Panc1 (cell line): ENCODE results near the gene PDE8B. TPM values are rescaled to one million over a fixed set of nuclear protein-coding genes. Genes with fewer than 3 reads are reported as not detected.

Experiments
- ATAC-seq: fragments of 200-7000 bp; cut with Tn5 transposase; 2 replicates; pipeline ENCODE4 v1.9.1; 2020; ENCODE audit warnings: mild to moderate bottlenecking, moderate library complexity
- BruUV-seq: library from RNA; stranded (reverse); fragments of 400-500 nt; replicated peaks from 2 replicates; lab custom pipeline; 2021; lab: Mats Ljungman, UMichigan
- CTCF ChIA-PET: fragments of 300-600 bp; sonication (Branson Sonifier 250); formaldehyde crosslinking; loops from one replicate; lab custom pipeline; 2022; ENCODE audit warnings: antibody characterized with exemption; lab: Charles Lee
- POLR2A ChIA-PET: fragments of 300-600 bp; sonication (Branson Sonifier 250); formaldehyde crosslinking; loops from one replicate; lab custom pipeline; 2022; ENCODE audit warnings: antibody characterized with exemption; lab: Charles Lee
- DNase-seq: peaks from one replicate; pipeline ENCODE4 v3.0.0-alpha.2; 2010; ENCODE audit warnings: low read depth, low spot score
- H3K27ac ChIP-seq: 2 replicates; pipeline ENCODE4 v1.5.1; 2011; ENCODE audit warnings: mild to moderate bottlenecking, low read length, inconsistent platforms
- H3K27me3 ChIP-seq: fragments of 200-500 bp; sonication (Bioruptor generic); 2 replicates; pipeline ENCODE4 v1.6.0; 2014; ENCODE audit warnings: low read length, inconsistent platforms; ENCODE audit not compliant: control insufficient read depth, insufficient read depth
- H3K36me3 ChIP-seq: fragments of 200-500 bp; sonication (Bioruptor generic); 2 replicates; pipeline ENCODE4 v1.5.1; 2014; ENCODE audit warnings: inconsistent platforms, mild to moderate bottlenecking, low read length, moderate library complexity; ENCODE audit not compliant: control insufficient read depth, insufficient read depth
- H3K4me1 ChIP-seq: 2 replicates; pipeline ENCODE4 v1.5.1; 2011; ENCODE audit warnings: inconsistent platforms, mild to moderate bottlenecking, low read length, moderate library complexity; ENCODE audit not compliant: control insufficient read depth, insufficient read depth
- H3K4me3 ChIP-seq, 2 experiments: 2 replicates each; pipeline ENCODE4 v1.5.1; 2011 to 2012; ENCODE audit warnings: low read depth in 2 of 2, low read length in 2 of 2, mild to moderate bottlenecking in 2 of 2, inconsistent platforms in 1 of 2, moderate library complexity in 1 of 2
- H3K9me3 ChIP-seq: fragments of 200-500 bp; sonication (Bioruptor generic); 2 replicates; pipeline ENCODE4 v1.5.1; 2014; ENCODE audit warnings: low read depth, mild to moderate bottlenecking, inconsistent platforms, low read length, moderate library complexity; ENCODE audit not compliant: control insufficient read depth, insufficient read depth
- CTCF ChIP-seq: fragments of 450-650 bp; IDR thresholded peaks from 2 replicates; pipeline ENCODE4 v1.5.1; 2017; ENCODE audit warnings: mild to moderate bottlenecking
- POLR2AphosphoS5 ChIP-seq: IDR thresholded peaks from 2 replicates; pipeline ENCODE4 v1.6.1; 2012; ENCODE audit warnings: mild to moderate bottlenecking, low read depth, low read length, moderate library complexity
- REST ChIP-seq, 2 experiments: IDR thresholded peaks; 2 replicates each; pipeline ENCODE4 v1.6.1; 2011 to 2012; ENCODE audit warnings: low read depth in 2 of 2, control low read depth in 1 of 2, low read length in 1 of 2, mild to moderate bottlenecking in 1 of 2, moderate library complexity in 1 of 2; ENCODE audit not compliant: insufficient read depth in 1 of 2
- SIN3A ChIP-seq: IDR thresholded peaks from 2 replicates; pipeline ENCODE4 v1.6.1; 2012; ENCODE audit warnings: low read depth, mild to moderate bottlenecking, low read length, moderate library complexity, borderline replicate concordance; ENCODE audit not compliant: insufficient read depth
- TCF7L2 ChIP-seq: IDR thresholded peaks from 2 replicates; pipeline ENCODE4 v1.6.1; 2011; ENCODE audit warnings: mild to moderate bottlenecking, low read depth, low read length, inconsistent platforms
- in situ Hi-C: cut with HindIII; loops from 2 replicates; pipeline ENCODE4 v1.10.0; 2016; ENCODE audit warnings: low sequenced_read_pairs, low pct_unique_long_range_greater_than_20kb
- intact Hi-C: fragments of 100-400 bp; cut with micrococcal nuclease; formaldehyde crosslinking; loops from one replicate; pipeline ENCODE4 v1.10.0; 2022; ENCODE audit not compliant: unreplicated experiment
- total RNA-seq: library from RNA; stranded (reverse); gene quantifications from one replicate; pipeline ENCODE4 v1.2.1, GENCODE V29; 2021; ENCODE audit not compliant: unreplicated experiment

Gene PDE8B
- total RNA-seq, 1 experiment from 2014 or later: 0.62 TPM

- TF ChIP-seq SIN3A: no peak
- no peak for TF ChIP-seq CTCF
- no peak for TF ChIP-seq POLR2AphosphoS5
- TF ChIP-seq REST (IDR thresholded peaks at IDR 0.05; ENCODE audit: insufficient read depth in 1 of 2, low read depth in 2 of 2, low read length in 1 of 2): no peak
- TF ChIP-seq TCF7L2: no peak
- intact Hi-C loops (no loop called here), in situ Hi-C loops (no loop called here)
- ATAC-seq: no peak
- no peak overlapping the region for H3K4me3 ChIP-seq
- no peaks in the 10 kb centered on the region for H3K4me1 ChIP-seq
- ChIA-PET POLR2A (no interaction called here), CTCF (no interaction called here)
- no peak for DNase-seq
- H3K27ac ChIP-seq: no peak overlapping the region
- no peaks in the 10 kb centered on the region for H3K9me3 ChIP-seq
- peaks cover 30% of the 10 kb centered on the region for H3K27me3 ChIP-seq
- no TSS peak for BruUV-seq
- no peaks in the 10 kb centered on the region for H3K36me3 ChIP-seq
Measured at GRCh38 chr5:77170196-77170890, 40.1 kb upstream of the PDE8B start.

GRCh38 chr5:77171141-77171910 is 39.2 kb upstream of the PDE8B start:
- no peak for DNase-seq
- no peak for TF ChIP-seq CTCF
- no peak for TF ChIP-seq POLR2AphosphoS5
- TF ChIP-seq SIN3A: no peak
- no peak for TF ChIP-seq REST (IDR thresholded peaks at IDR 0.05; ENCODE audit: insufficient read depth in 1 of 2, low read depth in 2 of 2, low read length in 1 of 2)
- TF ChIP-seq TCF7L2: no peak
- H3K27me3 ChIP-seq: peaks cover 36% of the 10 kb centered on the region
- no peaks in the 10 kb centered on the region for H3K4me1 ChIP-seq
- H3K27ac ChIP-seq: no peak overlapping the region
- ChIA-PET POLR2A (no interaction called here), CTCF (no interaction called here)
- ATAC-seq: no peak
- H3K9me3 ChIP-seq: no peaks in the 10 kb centered on the region
- no peaks in the 10 kb centered on the region for H3K36me3 ChIP-seq
- in situ Hi-C loops (no loop called here), intact Hi-C loops (no loop called here)
- no TSS peak for BruUV-seq
- H3K4me3 ChIP-seq: no peak overlapping the region
